ENCODE results near the gene COPG2. TPM values are rescaled to one million over a fixed set of nuclear protein-coding genes. Genes with fewer than 3 reads are reported as not detected.

COPG2 gene
- polyA plus RNA-seq, 1 of the 3 experiments (the other 2 are of a cell fraction) = 44.3 TPM

- peak overlapping the region; percentile 67 to 97 for H3K27ac ChIP-seq (ENCODE audit: low read depth in 2 of 2, low read length in 1 of 2)
- H3K4me3 ChIP-seq (ENCODE audit: low read depth in 2 of 2, low read length in 1 of 2) = peak overlapping the region; percentile 79 to 98
- H3K4me1 ChIP-seq (ENCODE audit: control insufficient read depth in 1 of 2, insufficient read depth in 2 of 2, low read depth in 1 of 2, low read length in 1 of 2) = peaks cover 5 to 14% of the 10 kb centered on the region in 2 experiments
- no peak for DNase-seq
- ChIA-PET POLR2A (no interaction called here), CTCF (interaction anchor here (0.6 kb wide), 1 partner anchor 89 kb away, joined by 3 read pairs; no protein-coding TSS in a partner anchor)
- H3F3A ChIP-seq (replicated peaks; ENCODE audit: insufficient read depth) = no peaks in the 10 kb centered on the region
- H3K9me3 ChIP-seq = no peaks in the 10 kb centered on the region
- H2AFZ ChIP-seq (ENCODE audit: low read depth) = peak overlapping the region; percentile 92
- TF ChIP-seq GATA2 (CRISPR knock-in tag; IDR thresholded peaks at IDR 0.05) = no peak
- TF ChIP-seq MEF2A (IDR thresholded peaks at IDR 0.05; ENCODE audit: borderline replicate concordance, low read depth) = no peak
- TF ChIP-seq USF1 (IDR thresholded peaks at IDR 0.05; ENCODE audit: borderline replicate concordance, low read depth) = no peak
- TF ChIP-seq SIN3A (IDR thresholded peaks at IDR 0.05; ENCODE audit: borderline replicate concordance, low read depth, low read length) = no peak
- no peak for TF ChIP-seq SMC3 (IDR thresholded peaks at IDR 0.05; ENCODE audit: low read depth, low read length)
- TF ChIP-seq CTCF (IDR thresholded peaks at IDR 0.05) = no peak
- TF ChIP-seq GABPA (IDR thresholded peaks at IDR 0.05; ENCODE audit: low read depth) = no peak
- no peak for TF ChIP-seq NFIC (IDR thresholded peaks at IDR 0.05; ENCODE audit: borderline replicate concordance)
- no peak for TF ChIP-seq CHD2 (IDR thresholded peaks at IDR 0.05; ENCODE audit: low read length, partially characterized antibody)
- H4K20me1 ChIP-seq (ENCODE audit: insufficient read depth) = no peaks in the 10 kb centered on the region
- H3K9me2 ChIP-seq = no peaks in the 10 kb centered on the region
- no peaks in the 10 kb centered on the region for H3K79me2 ChIP-seq (ENCODE audit: insufficient read depth)
- H3K36me3 ChIP-seq (replicated peaks in 1 of 2; ENCODE audit: control insufficient read depth in 1 of 2, insufficient read depth in 2 of 2, low read length in 1 of 2) = peaks cover 21 to 22% of the 10 kb centered on the region in 2 experiments
- peak overlapping the region; percentile 81 for H3K4me2 ChIP-seq
- 16% methylated on average over 12 of the region's 12 CpGs for WGBS (ENCODE audit: low lambda C conversion rate)
- no peaks in the 10 kb centered on the region for H3K27me3 ChIP-seq (ENCODE audit: insufficient read depth)
- H3K9ac ChIP-seq = peak overlapping the region; percentile 82
Observed at GRCh38 chr7:130669085-130669700, 645 bp upstream of the COPG2 start.

- Histone ChIP-seq H3K4me2 (peak overlapping the region; percentile 82), H3K27ac (ENCODE audit: low read depth in 2 of 2, low read length in 1 of 2) (peak overlapping the region in 1 of 2 experiments; percentile 97; a peak in 2 of 4 replicates), H3F3A (replicated peaks; ENCODE audit: insufficient read depth) (no peaks in the 10 kb centered on the region), H3K9me2 (no peaks in the 10 kb centered on the region), H3K9me3 (no peaks in the 10 kb centered on the region), H3K79me2 (ENCODE audit: insufficient read depth) (no peaks in the 10 kb centered on the region), H2AFZ (ENCODE audit: low read depth) (peak overlapping the region; percentile 89), H3K9ac (peak overlapping the region; percentile 82), H3K4me1 (ENCODE audit: control insufficient read depth in 1 of 2, insufficient read depth in 2 of 2, low read depth in 1 of 2, low read length in 1 of 2) (peaks cover 5 to 14% of the 10 kb centered on the region in 2 experiments), H4K20me1 (ENCODE audit: insufficient read depth) (no peaks in the 10 kb centered on the region), H3K36me3 (replicated peaks in 1 of 2; ENCODE audit: control insufficient read depth in 1 of 2, insufficient read depth in 2 of 2, low read length in 1 of 2) (peaks cover 30 to 32% of the 10 kb centered on the region in 2 experiments), H3K27me3 (ENCODE audit: insufficient read depth) (no peaks in the 10 kb centered on the region), H3K4me3 (ENCODE audit: low read depth in 2 of 2, low read length in 1 of 2) (peak overlapping the region; percentile 79 to 98)
- peak; percentile 50 for DNase-seq
- TF ChIP-seq POLR2AphosphoS5 (IDR thresholded peaks at IDR 0.05; ENCODE audit: low read depth, low read length) = no peak
- no peak for TF ChIP-seq TAF1 (IDR thresholded peaks at IDR 0.05; ENCODE audit: borderline replicate concordance, low read depth, low read length)
- TF ChIP-seq FOXJ3 (CRISPR knock-in tag; IDR thresholded peaks at IDR 0.05) = no peak
- no peak for TF ChIP-seq USF1 (IDR thresholded peaks at IDR 0.05; ENCODE audit: borderline replicate concordance, low read depth)
- no peak for TF ChIP-seq JUND (IDR thresholded peaks at IDR 0.05)
- no peak for TF ChIP-seq PBX3 (IDR thresholded peaks at IDR 0.05)
- no peak for TF ChIP-seq SIN3A (IDR thresholded peaks at IDR 0.05; ENCODE audit: borderline replicate concordance, low read depth, low read length)
- no peak for TF ChIP-seq RAD21 (IDR thresholded peaks at IDR 0.05; ENCODE audit: low read length)
- TF ChIP-seq CTCF (IDR thresholded peaks at IDR 0.05) = no peak
- no peak for TF ChIP-seq ELF1 (IDR thresholded peaks at IDR 0.05)
- no peak for TF ChIP-seq EP300 (IDR thresholded peaks at IDR 0.05; ENCODE audit: borderline replicate concordance in 1 of 2, low read depth in 1 of 2, low read length in 1 of 2)
- TF ChIP-seq TCF12 (IDR thresholded peaks at IDR 0.05) = no peak
- 20% methylated on average over 19 of the region's 19 CpGs for WGBS (ENCODE audit: low lambda C conversion rate)
- CTCF ChIA-PET = interaction anchor here (0.6 to 2.2 kb wide), 4 partner anchors 11 to 596 kb away, joined by 3 to 5 read pairs (median 4); no protein-coding TSS in a partner anchor
- POLR2A ChIA-PET = interaction anchor here (1.0 to 1.1 kb wide), 3 partner anchors 21 to 463 kb away, joined by 3 to 5 read pairs (median 4); partner anchors contain the start of gene TMEM209
Observed at GRCh38 chr7:130667593-130668257, 823 bp downstream of the COPG2 start.

Measured in SK-N-SH (cell line).